Stimulated activated CD4-positive, alpha-beta T cell treated with anti-CD3 and anti-CD28 coated beads, Interleukin-12 subunit alpha, Interleukin-12 subunit beta, amount 100 ng/mL, for 48 hours (primary cell): Measurements from ENCODE around the gene DDX10.

Experiments used
- DNase-seq, 3 donors: peaks; one replicate each; pipeline ENCODE4 v3.0.0-alpha.2; 2020; ENCODE audit warnings: low read depth in 2 of 3, low spot score in 1 of 3

The DDX10 gene

GRCh38 chr11:108897916-108898315 is 233.0 kb downstream of the DDX10 start:
- DNase-seq, result no peak

- no peak for DNase-seq
Observed at GRCh38 chr11:108901359-108901758, 236.5 kb downstream of the DDX10 start.

- DNase-seq, result no peak
Observed at GRCh38 chr11:108902027-108902469, 237.2 kb downstream of the DDX10 start.

GRCh38 chr11:108904480-108904879 is 239.6 kb downstream of the DDX10 start:
- no peak for DNase-seq

GRCh38 chr11:108906329-108906728 is 241.5 kb downstream of the DDX10 start:
- no peak for DNase-seq

GRCh38 chr11:108906826-108907225 is 242.0 kb downstream of the DDX10 start:
- no peak for DNase-seq

GRCh38 chr11:108909041-108909440 is 244.2 kb downstream of the DDX10 start:
- DNase-seq, result no peak

- no peak for DNase-seq
Observed at GRCh38 chr11:108909921-108910320, 245.1 kb downstream of the DDX10 start.

- no peak for DNase-seq
Observed at GRCh38 chr11:108912581-108912980, 247.7 kb downstream of the DDX10 start.

- no peak for DNase-seq
Observed at GRCh38 chr11:108913204-108913603, 248.3 kb downstream of the DDX10 start.

- no peak for DNase-seq
Observed at GRCh38 chr11:108914211-108914610, 249.3 kb downstream of the DDX10 start.

GRCh38 chr11:108914981-108915380 is 250.1 kb downstream of the DDX10 start:
- DNase-seq, result no peak

GRCh38 chr11:108915666-108916065 is 250.8 kb downstream of the DDX10 start:
- DNase-seq, result no peak

- DNase-seq, result no peak
Observed at GRCh38 chr11:108916290-108916689, 251.4 kb downstream of the DDX10 start.

GRCh38 chr11:108916935-108917334 is 252.1 kb downstream of the DDX10 start:
- DNase-seq, result no peak

GRCh38 chr11:108921211-108921610 is 256.3 kb downstream of the DDX10 start:
- no peak for DNase-seq

GRCh38 chr11:108922241-108922640 is 257.4 kb downstream of the DDX10 start:
- no peak for DNase-seq

GRCh38 chr11:108923413-108923812 is 258.5 kb downstream of the DDX10 start:
- no peak for DNase-seq

GRCh38 chr11:108926171-108926840 is 261.4 kb downstream of the DDX10 start:
- no peak for DNase-seq

GRCh38 chr11:108926841-108927577 is 262.1 kb downstream of the DDX10 start:
- no peak for DNase-seq

- DNase-seq, result no peak
Observed at GRCh38 chr11:108927791-108928545, 263.1 kb downstream of the DDX10 start.

- DNase-seq, result no peak
Observed at GRCh38 chr11:108929241-108929640, 264.4 kb downstream of the DDX10 start.
